GM12875 (cell line): ENCODE measurements around the gene DHPS.
"Not testable (repeated sequence)": the region's sequence is repeated elsewhere in the genome, so short reads cannot be mapped to it uniquely, and the experiment has no call there.

Source experiments
- H3K4me3 ChIP-seq: one replicate; pipeline ENCODE4 v1.5.1; 2011; ENCODE audit warnings: low read depth, low read length, control low read depth
- CTCF ChIP-seq: IDR thresholded peaks from 2 replicates; pipeline ENCODE4 v1.5.1; 2011; ENCODE audit warnings: low read depth, mild to moderate bottlenecking, control low read depth, inconsistent platforms, low read length, moderate library complexity, borderline replicate concordance; ENCODE audit not compliant: insufficient read depth

The DHPS gene

GRCh38 chr19:12715102-12715501, 33.4 kb upstream of the DHPS start:
- TF ChIP-seq CTCF = no peak
- H3K4me3 ChIP-seq = no peak overlapping the region

GRCh38 chr19:12713304-12713703, 31.6 kb upstream of the DHPS start:
- H3K4me3 ChIP-seq = not testable (repeated sequence)

GRCh38 chr19:12712077-12712476, 30.4 kb upstream of the DHPS start:
- H3K4me3 ChIP-seq = not testable (repeated sequence)

- no peak overlapping the region for H3K4me3 ChIP-seq
- no peak for TF ChIP-seq CTCF
Measured at GRCh38 chr19:12711187-12711586, 29.5 kb upstream of the DHPS start.

- H3K4me3 ChIP-seq = no peak overlapping the region
- TF ChIP-seq CTCF = no peak
Measured at GRCh38 chr19:12708641-12709040, 27.0 kb upstream of the DHPS start.

- no peak for TF ChIP-seq CTCF
- no peak overlapping the region for H3K4me3 ChIP-seq
Measured at GRCh38 chr19:12706332-12706718, 24.6 kb upstream of the DHPS start.

- no peak overlapping the region for H3K4me3 ChIP-seq
- no peak for TF ChIP-seq CTCF
Measured at GRCh38 chr19:12705654-12706331, 24.1 kb upstream of the DHPS start.

GRCh38 chr19:12705169-12705568, 23.5 kb upstream of the DHPS start:
- TF ChIP-seq CTCF = no peak
- no peak overlapping the region for H3K4me3 ChIP-seq
